Sigmoid colon (tissue), 7 donors: ENCODE measurements around the gene BBIP1. TPM values are rescaled to one million over a fixed set of nuclear protein-coding genes. Genes with fewer than 3 reads are reported as not detected.

ENCODE experiments used
- DNase-seq: peaks from one replicate; pipeline ENCODE4 v3.0.0-alpha.2; 2019
- H3K27ac ChIP-seq, 4 donors: fragments of 200-600 bp; sonication (generic); one replicate each; pipeline ENCODE4 v1.5.1; 2016 to 2019; ENCODE audit warnings: mild to moderate bottlenecking in 1 of 4
- H3K27me3 ChIP-seq, 3 donors: fragments of 200-600 bp; sonication (generic); one replicate each; pipeline ENCODE4 v1.5.1; 2019; ENCODE audit warnings: mild to moderate bottlenecking in 1 of 3
- H3K36me3 ChIP-seq, 4 donors: fragments of 200-600 bp; sonication (generic); one replicate each; pipeline ENCODE4 v1.5.1; 2016 to 2019
- H3K4me1 ChIP-seq, 4 donors: fragments of 200-600 bp; sonication (generic); one replicate each; pipeline ENCODE4 v1.5.1; 2017 to 2019
- H3K4me3 ChIP-seq, 4 donors: fragments of 200-600 bp; sonication (generic); one replicate each; pipeline ENCODE4 v1.5.1; 2017 to 2019; ENCODE audit warnings: mild to moderate bottlenecking in 2 of 4, moderate library complexity in 1 of 4
- H3K9me3 ChIP-seq, 4 donors: fragments of 200-600 bp in 3 of 4; sonication (generic) in 3 of 4; one replicate each; pipeline versions ENCODE4 v1.5.1 to v1.6.1; 2013 to 2019
- EP300 ChIP-seq, 4 donors: sonication (generic); formaldehyde crosslinking; IDR thresholded peaks; one replicate each; pipeline ENCODE4 v1.6.1; 2017; ENCODE audit warnings: antibody characterized with exemption in 4 of 4
- POLR2A ChIP-seq, 2 donors: fragments of 450-650 bp; IDR thresholded peaks; one replicate each; pipeline ENCODE4 v1.6.1; 2016; ENCODE audit warnings: antibody characterized with exemption in 2 of 2, mild to moderate bottlenecking in 2 of 2, moderate library complexity in 2 of 2
- POLR2AphosphoS5 ChIP-seq, 4 donors: sonication (generic); formaldehyde crosslinking; IDR thresholded peaks; one replicate each; pipeline ENCODE4 v1.6.1; 2017; ENCODE audit warnings: antibody characterized with exemption in 4 of 4
- WGBS, 2 donors: extraction: QIAGEN DNeasy Blood & Tissue Kit; methylation state at CpG; one replicate each; pipeline ENCODE4 v1.1.7; 2013; 5-methylcytosine and 5-hydroxymethylcytosine counted together
- intact Hi-C: fragments of 100-400 bp; cut with DNase I; formaldehyde crosslinking; loops from one replicate; pipeline ENCODE4 v1.15.1; 2023
- polyA plus RNA-seq, 3 donors: library from polyadenylated mRNA; stranded (reverse); fragments of 200-250 nt; gene quantifications; one replicate each; pipeline ENCODE4 v1.2.3, GENCODE V29; 2013
- total RNA-seq, 4 donors: library from RNA; depleted of rRNA; stranded (reverse); fragments of >200 nt; gene quantifications; one replicate each; pipeline ENCODE4 v1.1.0, GENCODE V29; 2016
- TF ChIP-seq, protein P1 (sequence below), 4 experiments: fragments of 450-650 bp in 3 of 4; fragments of 200-600 bp in 1 of 4; IDR thresholded peaks; one replicate each; pipeline ENCODE4 v1.5.1; 2016 to 2019; ENCODE audit warnings: antibody characterized with exemption in 4 of 4, mild to moderate bottlenecking in 3 of 4, moderate library complexity in 2 of 4
- donor health status: healthy with polysubstance abuse.
- donor health status: Bipolar disorder and iron deficiency.
- donor health status: healthy.

The BBIP1 gene
- total and polyA plus RNA-seq, 7 donors, result 16.2 to 36.8 (median 21.6) TPM

DNA sequence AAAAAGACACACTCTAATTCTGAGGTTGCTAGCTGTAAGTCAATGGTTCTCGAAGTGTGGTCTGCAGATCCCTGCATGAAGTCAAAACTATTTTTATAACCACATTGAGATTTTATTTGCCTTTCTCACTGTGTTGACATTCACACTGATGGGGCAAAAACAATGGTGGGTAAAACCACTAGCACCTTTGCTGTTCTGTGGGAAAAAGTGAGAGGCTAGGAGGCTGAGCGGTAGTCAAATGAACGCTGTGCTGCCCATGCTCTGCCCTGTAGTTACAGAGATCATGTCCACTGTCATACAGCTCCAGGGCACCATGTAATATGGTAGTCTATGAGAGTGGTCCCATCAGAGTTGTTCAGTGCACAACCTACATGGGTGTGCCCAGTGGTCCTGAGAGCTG is 68.9 kb downstream of the BBIP1 start:
- WGBS, 2 donors, result 85 to 86% methylated on average over 3 of the region's 3 CpGs
- DNase-seq, result no peak

More for the DNA sequence above, 68.9 kb downstream of the BBIP1 start:
- Histone ChIP-seq H3K27me3 (no peaks in the 10 kb centered on the region), H3K4me1 (no peaks in the 10 kb centered on the region), H3K27ac (no peak overlapping the region), H3K9me3 (no peaks in the 10 kb centered on the region), H3K4me3 (no peak overlapping the region), H3K36me3 (no peaks in the 10 kb centered on the region)
- TF ChIP-seq POLR2A (IDR thresholded peaks at IDR 0.05), result no peak
- TF ChIP-seq, protein P1, sequence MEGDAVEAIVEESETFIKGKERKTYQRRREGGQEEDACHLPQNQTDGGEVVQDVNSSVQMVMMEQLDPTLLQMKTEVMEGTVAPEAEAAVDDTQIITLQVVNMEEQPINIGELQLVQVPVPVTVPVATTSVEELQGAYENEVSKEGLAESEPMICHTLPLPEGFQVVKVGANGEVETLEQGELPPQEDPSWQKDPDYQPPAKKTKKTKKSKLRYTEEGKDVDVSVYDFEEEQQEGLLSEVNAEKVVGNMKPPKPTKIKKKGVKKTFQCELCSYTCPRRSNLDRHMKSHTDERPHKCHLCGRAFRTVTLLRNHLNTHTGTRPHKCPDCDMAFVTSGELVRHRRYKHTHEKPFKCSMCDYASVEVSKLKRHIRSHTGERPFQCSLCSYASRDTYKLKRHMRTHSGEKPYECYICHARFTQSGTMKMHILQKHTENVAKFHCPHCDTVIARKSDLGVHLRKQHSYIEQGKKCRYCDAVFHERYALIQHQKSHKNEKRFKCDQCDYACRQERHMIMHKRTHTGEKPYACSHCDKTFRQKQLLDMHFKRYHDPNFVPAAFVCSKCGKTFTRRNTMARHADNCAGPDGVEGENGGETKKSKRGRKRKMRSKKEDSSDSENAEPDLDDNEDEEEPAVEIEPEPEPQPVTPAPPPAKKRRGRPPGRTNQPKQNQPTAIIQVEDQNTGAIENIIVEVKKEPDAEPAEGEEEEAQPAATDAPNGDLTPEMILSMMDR (IDR thresholded peaks at IDR 0.05), result no peak
- no peak for TF ChIP-seq POLR2AphosphoS5 (IDR thresholded peaks at IDR 0.05)
- no peak for TF ChIP-seq EP300 (IDR thresholded peaks at IDR 0.05)
- intact Hi-C loops, result no loop called here

Other genes with a start within 250 kb of the BBIP1 start
- gene PDCD4, start 47.3 kb downstream of the BBIP1 start, total RNA-seq, result 100 to 1,000 TPM in 3 of 4 donors, 10 to 100 TPM in 1; 64.3 to 140 (median 127) TPM
- gene PDCD4, start 47.3 kb downstream of the BBIP1 start, polyA plus RNA-seq, result 100 to 1,000 TPM; 179 to 327 (median 236) TPM
- 10 to 100 TPM; 49.7 to 74.5 (median 72.1) TPM for gene SHOC2, start 424 bp upstream of the BBIP1 start, total RNA-seq
- gene SHOC2, start 424 bp upstream of the BBIP1 start, polyA plus RNA-seq, result 10 to 100 TPM; 21.4 to 52.5 (median 33.0) TPM
- 1 to 10 TPM; 1.5 to 4.6 (median 3.3) TPM for gene ADRA2A, start 157.8 kb upstream of the BBIP1 start, total RNA-seq
- gene ADRA2A, start 157.8 kb upstream of the BBIP1 start, polyA plus RNA-seq, result 1 to 10 TPM; 1.8 to 6.2 (median 3.9) TPM